Ovary (tissue), 3 donors: ENCODE data around the gene MAPKAP1.

Source experiments
- CTCF ChIP-seq, 3 donors: fragments of 450-650 bp in 2 of 3; fragments of 200-600 bp in 1 of 3; IDR thresholded peaks; one replicate each; pipeline versions ENCODE4 v1.5.1 to v1.8.0; 2016 to 2022; ENCODE audit warnings: antibody characterized with exemption in 3 of 3, mild to moderate bottlenecking in 1 of 3
- EP300 ChIP-seq: sonication (generic); formaldehyde crosslinking; IDR thresholded peaks from one replicate; pipeline ENCODE4 v1.6.1; 2017; ENCODE audit warnings: antibody characterized with exemption
- POLR2A ChIP-seq: fragments of 450-650 bp; IDR thresholded peaks from one replicate; pipeline ENCODE4 v1.6.1; 2017; ENCODE audit warnings: antibody characterized with exemption, mild to moderate bottlenecking, moderate library complexity
- donor health status: DM: no; HTN: no; CAD: no.

DNA sequence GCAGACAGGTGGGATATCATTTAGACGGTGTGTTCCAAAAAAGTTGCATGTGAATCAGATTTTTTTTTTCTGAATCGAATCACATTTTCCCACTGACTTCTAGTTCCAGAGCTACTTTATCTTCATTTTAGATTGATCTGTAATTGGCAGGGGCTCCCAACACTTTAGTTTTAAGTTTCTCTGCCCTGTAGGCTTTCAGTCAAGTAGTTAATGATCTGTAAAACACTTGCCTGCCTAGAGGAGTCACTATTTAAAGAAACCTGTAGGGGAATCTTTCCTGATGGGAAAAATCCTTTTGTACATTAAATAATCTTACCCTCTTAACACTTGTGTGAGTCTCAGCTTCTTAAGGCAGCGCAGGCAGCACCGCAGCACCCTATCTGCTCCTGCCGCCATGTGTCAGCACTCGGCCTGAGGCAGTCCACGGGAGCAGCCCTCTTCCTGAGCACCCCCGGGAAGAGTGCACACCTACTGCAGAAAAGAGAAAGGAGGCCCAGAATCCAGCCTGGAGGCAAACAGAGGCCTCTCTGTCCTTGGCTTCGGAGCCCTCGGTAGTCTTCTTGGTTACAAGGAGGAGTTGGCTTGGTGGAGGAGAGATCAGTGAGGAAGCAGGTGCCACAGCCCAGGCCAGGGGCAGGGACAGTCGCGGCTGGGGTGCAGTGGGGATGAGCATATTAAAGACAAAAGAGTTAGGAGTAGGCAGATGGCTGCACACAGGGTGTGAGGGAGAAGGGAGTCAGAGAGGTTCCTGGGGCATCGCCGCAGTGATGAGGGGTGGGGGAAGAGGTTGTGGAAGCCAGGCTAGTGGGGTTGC is 236.0 kb downstream of the MAPKAP1 start:
- TF ChIP-seq CTCF (IDR thresholded peaks at IDR 0.05) (no peak), EP300 (no peak), POLR2A (no peak)
